Neuronal stem cell (in vitro differentiated cells): ENCODE measurements around the gene VWA8.
"Not testable (repeated sequence)": the region's sequence is repeated elsewhere in the genome, so short reads cannot be mapped to it uniquely, and the experiment has no call there.

Experiments
- DNase-seq: peaks from one replicate; pipeline ENCODE4 v3.0.0-alpha.2; 2013; ENCODE audit warnings: low spot score
- H2AFZ ChIP-seq: one replicate; pipeline ENCODE4 v1.6.1; 2013; ENCODE audit warnings: mild to moderate bottlenecking, low read length, inconsistent platforms
- H2AK5ac ChIP-seq: 2 replicates; pipeline ENCODE4 v1.6.1; 2013; ENCODE audit warnings: low read depth, mild to moderate bottlenecking, inconsistent platforms, low read length, moderate library complexity, mixed read lengths
- H2BK120ac ChIP-seq: 2 replicates; pipeline ENCODE4 v1.6.1; 2013; ENCODE audit warnings: low read depth, mild to moderate bottlenecking, inconsistent platforms, low read length, moderate library complexity, mixed read lengths
- H2BK12ac ChIP-seq: one replicate; pipeline ENCODE4 v1.6.1; 2013; ENCODE audit warnings: low read length, inconsistent platforms
- H2BK15ac ChIP-seq: 2 replicates; pipeline ENCODE4 v1.6.1; 2013; ENCODE audit warnings: mild to moderate bottlenecking, low read length, inconsistent platforms, mixed read lengths
- H2BK5ac ChIP-seq: one replicate; pipeline ENCODE4 v1.6.1; 2013; ENCODE audit warnings: inconsistent platforms, mild to moderate bottlenecking, low read length, moderate library complexity
- H3K14ac ChIP-seq: one replicate; pipeline ENCODE4 v1.6.1; 2013; ENCODE audit warnings: low read length, inconsistent platforms
- H3K18ac ChIP-seq: 2 replicates; pipeline ENCODE4 v1.6.1; 2013; ENCODE audit warnings: low read length, inconsistent platforms
- H3K23ac ChIP-seq: 2 replicates; pipeline ENCODE4 v1.6.1; 2013; ENCODE audit warnings: low read depth, mild to moderate bottlenecking, mixed read lengths, low read length, inconsistent platforms; ENCODE audit not compliant: poor library complexity
- H3K27ac ChIP-seq: replicated peaks from 3 replicates; pipeline ENCODE4 v1.5.1; 2013; ENCODE audit warnings: low read length, inconsistent platforms
- H3K27me3 ChIP-seq, 3 experiments: 2 replicates each; pipeline ENCODE4 v1.6.1; 2013; ENCODE audit warnings: low read length in 3 of 3, mild to moderate bottlenecking in 2 of 3, inconsistent platforms in 1 of 3, low read depth in 1 of 3, mixed read lengths in 1 of 3, moderate library complexity in 1 of 3; ENCODE audit not compliant: control insufficient read depth in 3 of 3, insufficient read depth in 3 of 3
- H3K36me3 ChIP-seq, 2 donors: replicated peaks in 1 of 2; 2 replicates each; pipeline ENCODE4 v1.6.1; 2013; ENCODE audit warnings: low read length in 2 of 2; ENCODE audit not compliant: control insufficient read depth in 2 of 2, insufficient read depth in 2 of 2
- H3K4ac ChIP-seq: 2 replicates; pipeline ENCODE4 v1.6.1; 2013; ENCODE audit warnings: inconsistent platforms, mild to moderate bottlenecking, low read length, moderate library complexity
- H3K4me1 ChIP-seq, 2 donors: 1 replicate in 1 of 2; 2 replicates in 1 of 2; pipeline ENCODE4 v1.6.1; 2013; ENCODE audit warnings: low read length in 2 of 2, low read depth in 1 of 2; ENCODE audit not compliant: control insufficient read depth in 2 of 2, insufficient read depth in 1 of 2
- H3K4me2 ChIP-seq: one replicate; pipeline ENCODE4 v1.6.1; 2013; ENCODE audit warnings: mild to moderate bottlenecking, low read length, inconsistent platforms; ENCODE audit not compliant: insufficient read depth, poor library complexity, severe bottlenecking
- H3K4me3 ChIP-seq, 2 donors: 2 replicates each; pipeline ENCODE4 v1.5.1; 2013; ENCODE audit warnings: low read length in 2 of 2, mild to moderate bottlenecking in 2 of 2, inconsistent platforms in 1 of 2, moderate library complexity in 1 of 2
- H3K79me1 ChIP-seq: one replicate; pipeline ENCODE4 v1.6.1; 2013; ENCODE audit warnings: low read depth, mild to moderate bottlenecking, inconsistent platforms, low read length, moderate library complexity
- H3K9ac ChIP-seq: one replicate; pipeline ENCODE4 v1.6.1; 2013; ENCODE audit warnings: mild to moderate bottlenecking, low read depth, low read length, inconsistent platforms; ENCODE audit not compliant: poor library complexity
- H3K9me3 ChIP-seq, 2 donors: replicated peaks in 1 of 2; 2 replicates each; pipeline versions ENCODE3 to v1.6.1; 2013; ENCODE audit warnings: low read length in 2 of 2, mild to moderate bottlenecking in 2 of 2, inconsistent platforms in 1 of 2, low read depth in 1 of 2, mixed read lengths in 1 of 2, moderate library complexity in 1 of 2; ENCODE audit not compliant: control insufficient read depth in 2 of 2, insufficient read depth in 1 of 2
- H4K8ac ChIP-seq: one replicate; pipeline ENCODE4 v1.6.1; 2013; ENCODE audit warnings: low read depth, mild to moderate bottlenecking, inconsistent platforms, low read length, moderate library complexity
- H4K91ac ChIP-seq: one replicate; pipeline ENCODE4 v1.6.1; 2013; ENCODE audit warnings: low read length, low read depth, mild to moderate bottlenecking, inconsistent platforms; ENCODE audit not compliant: poor library complexity
- WGBS, 2 donors: extraction: QIAGEN DNeasy Blood & Tissue Kit; methylation state at CpG; one replicate each; pipeline ENCODE4 v1.1.7; 2013; ENCODE audit warnings: missing lambda C conversion rate in 2 of 2, mixed read lengths in 1 of 2; ENCODE audit not compliant: insufficient read length in 2 of 2, insufficient replicate concordance in 1 of 2; ENCODE audit errors: extremely low coverage in 2 of 2; 5-methylcytosine and 5-hydroxymethylcytosine counted together

The VWA8 gene

GRCh38 chr13:41954226-41954625 lies 6.7 kb downstream of the VWA8 start:
- Histone ChIP-seq H3K27ac (no peak overlapping the region), H3K4me3 (no peak overlapping the region), H2BK12ac (no peak overlapping the region), H2BK120ac (no peak overlapping the region), H3K23ac (no peak overlapping the region), H3K27me3 (no peaks in the 10 kb centered on the region), H3K18ac (no peak overlapping the region), H4K8ac (no peak overlapping the region), H3K4me1 (no peaks in the 10 kb centered on the region), H3K9me3 (no peaks in the 10 kb centered on the region), H3K14ac (no peak overlapping the region), H2AK5ac (no peak overlapping the region), H3K79me1 (peaks cover 2% of the 10 kb centered on the region), H3K36me3 (no peaks in the 10 kb centered on the region), H3K4ac (no peak overlapping the region), H4K91ac (no peak overlapping the region), H3K4me2 (no peak overlapping the region), H2BK15ac (no peak overlapping the region), H2AFZ (no peak overlapping the region), H2BK5ac (no peak overlapping the region), H3K9ac (no peak overlapping the region)
- WGBS, 2 donors, result no CpG with 5 or more reads among the region's 1 CpG
- DNase-seq, result no peak

- Histone ChIP-seq H3K36me3 (peaks cover 0 to 5% of the 10 kb centered on the region in 2 donors), H4K8ac (no peak overlapping the region), H2BK5ac (no peak overlapping the region), H3K79me1 (peaks cover 2% of the 10 kb centered on the region), H3K27ac (no peak overlapping the region), H3K14ac (no peak overlapping the region), H2BK15ac (no peak overlapping the region), H2AK5ac (no peak overlapping the region), H2AFZ (no peak overlapping the region), H2BK12ac (no peak overlapping the region), H2BK120ac (no peak overlapping the region), H3K4me1 (no peaks in the 10 kb centered on the region), H3K4me3 (no peak overlapping the region), H4K91ac (no peak overlapping the region), H3K27me3 (no peaks in the 10 kb centered on the region), H3K4me2 (no peak overlapping the region), H3K4ac (no peak overlapping the region), H3K18ac (no peak overlapping the region), H3K9ac (no peak overlapping the region), H3K23ac (no peak overlapping the region), H3K9me3 (peaks cover 0 to 3% of the 10 kb centered on the region in 2 donors)
- WGBS, 2 donors, result no CpG with 5 or more reads among the region's 3 CpGs
- DNase-seq, result no peak
Measured at GRCh38 chr13:41952749-41953148, 8.2 kb downstream of the VWA8 start.

GRCh38 chr13:41949104-41949503 lies 11.8 kb downstream of the VWA8 start:
- not testable (repeated sequence) for H4K8ac ChIP-seq, H3K4ac ChIP-seq, H2BK120ac ChIP-seq, H3K79me1 ChIP-seq, H3K27me3 ChIP-seq, H3K14ac ChIP-seq, H3K27ac ChIP-seq, H2BK12ac ChIP-seq, H3K4me3 ChIP-seq, H3K9ac ChIP-seq, H2BK5ac ChIP-seq, H2AFZ ChIP-seq, H2AK5ac ChIP-seq, H3K23ac ChIP-seq, H3K18ac ChIP-seq, H2BK15ac ChIP-seq, H3K4me2 ChIP-seq, H4K91ac ChIP-seq, H3K4me1 ChIP-seq, DNase-seq
- H3K36me3 ChIP-seq, result peaks cover 0 to 13% of the 10 kb centered on the region in 2 donors
- no CpG with 5 or more reads among the region's 1 CpG for WGBS, 2 donors
- peaks cover 0 to 21% of the 10 kb centered on the region in 2 donors for H3K9me3 ChIP-seq

DNA sequence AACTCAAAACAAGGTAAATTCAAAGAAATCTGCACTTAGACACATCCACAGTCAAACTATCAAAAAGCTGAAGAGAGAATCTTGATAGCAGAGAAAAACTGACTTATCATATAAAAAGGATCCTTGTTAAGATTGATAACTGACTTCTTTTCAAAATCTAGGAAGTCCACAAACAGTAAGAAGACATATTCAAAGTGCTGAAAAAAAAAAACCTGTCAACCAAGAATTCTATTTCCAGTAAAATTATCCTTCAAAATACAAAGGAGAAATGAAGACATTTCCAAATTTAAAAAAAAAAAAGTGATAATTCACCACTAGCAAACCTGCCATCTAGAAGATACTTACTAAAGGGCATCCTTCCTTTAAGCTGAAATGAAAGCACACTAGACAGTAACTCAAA lies 15.0 kb downstream of the VWA8 start:
- Histone ChIP-seq H3K14ac (no peak overlapping the region), H3K4me1 (peaks cover 3 to 7% of the 10 kb centered on the region in 2 donors), H3K36me3 (peaks cover 0 to 18% of the 10 kb centered on the region in 2 donors), H3K4me2 (no peak overlapping the region), H3K23ac (no peak overlapping the region), H3K9me3 (peaks cover 0 to 21% of the 10 kb centered on the region in 2 donors), H3K9ac (no peak overlapping the region), H2BK12ac (no peak overlapping the region), H3K79me1 (no peaks in the 10 kb centered on the region), H2AFZ (no peak overlapping the region), H3K27ac (no peak overlapping the region), H2BK15ac (no peak overlapping the region), H2BK5ac (no peak overlapping the region), H3K27me3 (no peaks in the 10 kb centered on the region), H3K4ac (no peak overlapping the region), H3K4me3 (no peak overlapping the region), H2BK120ac (no peak overlapping the region), H4K8ac (no peak overlapping the region), H4K91ac (no peak overlapping the region), H2AK5ac (no peak overlapping the region), H3K18ac (no peak overlapping the region)
- DNase-seq, result no peak
